Uterus (tissue), 2 donors: Measurements from ENCODE around the gene RASSF7.

Source experiments
- POLR2A ChIP-seq, 2 donors: fragments of 450-650 bp; IDR thresholded peaks; one replicate each; pipeline ENCODE4 v1.6.1; 2016; ENCODE audit warnings: antibody characterized with exemption in 2 of 2, mild to moderate bottlenecking in 1 of 2, moderate library complexity in 1 of 2
- TF ChIP-seq, protein P1 (sequence below), 4 experiments: fragments of 200-600 bp in 2 of 4; fragments of 450-650 bp in 2 of 4; sonication (generic) in 2 of 4; IDR thresholded peaks; one replicate each; pipeline ENCODE4 v1.5.1; 2016 to 2019; ENCODE audit warnings: antibody characterized with exemption in 4 of 4, mild to moderate bottlenecking in 2 of 4, moderate library complexity in 1 of 4

DNA sequence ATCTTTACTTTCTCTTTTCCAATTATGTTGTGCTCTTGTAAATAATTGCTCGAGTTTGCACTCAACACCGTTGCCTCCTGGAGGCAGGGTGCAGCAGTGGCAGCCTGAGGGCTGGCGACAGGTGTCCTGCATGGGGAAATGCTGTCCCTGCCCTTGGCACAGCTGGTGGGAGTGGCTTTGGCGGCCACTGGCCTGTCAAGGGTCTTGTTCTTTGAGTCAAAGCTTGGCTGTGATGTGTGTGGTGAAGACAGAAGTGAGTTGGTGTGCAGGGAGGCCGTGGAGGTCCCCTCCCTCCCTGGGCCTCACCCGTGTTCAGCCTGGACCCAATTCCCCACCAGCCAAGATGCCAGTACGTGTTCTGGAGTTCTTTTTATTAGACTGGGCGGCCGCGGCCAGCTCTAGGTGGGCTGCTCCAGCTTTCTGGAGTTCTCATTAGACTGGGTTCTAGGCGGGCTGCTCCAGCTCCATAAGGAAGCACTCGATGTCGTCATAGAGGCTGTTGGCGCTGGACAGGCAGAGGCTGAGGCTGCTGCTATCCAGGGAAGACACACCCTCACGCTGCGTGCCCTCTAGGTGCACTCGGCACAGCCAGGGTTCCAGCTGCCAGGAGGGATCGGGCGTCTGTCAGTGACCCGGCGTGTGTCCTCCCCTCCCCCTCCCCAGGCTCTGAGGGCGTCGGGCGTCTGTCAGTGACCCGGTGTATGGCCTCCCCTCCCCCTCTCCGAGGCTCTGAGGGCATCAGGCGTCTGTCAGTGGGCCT lies 51.6 kb downstream of the RASSF7 start:
- TF ChIP-seq, protein P1, sequence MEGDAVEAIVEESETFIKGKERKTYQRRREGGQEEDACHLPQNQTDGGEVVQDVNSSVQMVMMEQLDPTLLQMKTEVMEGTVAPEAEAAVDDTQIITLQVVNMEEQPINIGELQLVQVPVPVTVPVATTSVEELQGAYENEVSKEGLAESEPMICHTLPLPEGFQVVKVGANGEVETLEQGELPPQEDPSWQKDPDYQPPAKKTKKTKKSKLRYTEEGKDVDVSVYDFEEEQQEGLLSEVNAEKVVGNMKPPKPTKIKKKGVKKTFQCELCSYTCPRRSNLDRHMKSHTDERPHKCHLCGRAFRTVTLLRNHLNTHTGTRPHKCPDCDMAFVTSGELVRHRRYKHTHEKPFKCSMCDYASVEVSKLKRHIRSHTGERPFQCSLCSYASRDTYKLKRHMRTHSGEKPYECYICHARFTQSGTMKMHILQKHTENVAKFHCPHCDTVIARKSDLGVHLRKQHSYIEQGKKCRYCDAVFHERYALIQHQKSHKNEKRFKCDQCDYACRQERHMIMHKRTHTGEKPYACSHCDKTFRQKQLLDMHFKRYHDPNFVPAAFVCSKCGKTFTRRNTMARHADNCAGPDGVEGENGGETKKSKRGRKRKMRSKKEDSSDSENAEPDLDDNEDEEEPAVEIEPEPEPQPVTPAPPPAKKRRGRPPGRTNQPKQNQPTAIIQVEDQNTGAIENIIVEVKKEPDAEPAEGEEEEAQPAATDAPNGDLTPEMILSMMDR (IDR thresholded peaks at IDR 0.05): no peak
- no peak for TF ChIP-seq POLR2A (IDR thresholded peaks at IDR 0.05)
